ENCODE data around the gene USP22.

The USP22 gene

GRCh38 chr17:21046216-21046615, 3.4 kb upstream of the USP22 start:
- DNase-seq = no peak

- no peak for DNase-seq
Measured at GRCh38 chr17:21044971-21045370, 2.2 kb upstream of the USP22 start.

GRCh38 chr17:21043296-21044232, 753 bp upstream of the USP22 start:
- DNase-seq = peak; percentile 97

- peak; percentile 55 for DNase-seq
Measured at GRCh38 chr17:21041741-21042457, 912 bp downstream of the USP22 start.

- DNase-seq = peak; percentile 24
Measured at GRCh38 chr17:21039839-21040575, 2.8 kb downstream of the USP22 start.

GRCh38 chr17:21037117-21037803, 5.6 kb downstream of the USP22 start:
- no peak for DNase-seq

GRCh38 chr17:21036361-21036881, 6.4 kb downstream of the USP22 start:
- DNase-seq = no peak

- no peak for DNase-seq
Measured at GRCh38 chr17:21035406-21035805, 7.4 kb downstream of the USP22 start.

GRCh38 chr17:21034340-21035235, 8.2 kb downstream of the USP22 start:
- peak; percentile 65 for DNase-seq

GRCh38 chr17:21033350-21033749, 9.5 kb downstream of the USP22 start:
- DNase-seq = no peak

- DNase-seq = no peak
Measured at GRCh38 chr17:21031756-21032396, 10.9 kb downstream of the USP22 start.

- no peak for DNase-seq
Measured at GRCh38 chr17:21030375-21030774, 12.4 kb downstream of the USP22 start.

- DNase-seq = no peak
Measured at GRCh38 chr17:21029515-21029914, 13.3 kb downstream of the USP22 start.

GRCh38 chr17:21029036-21029435, 13.8 kb downstream of the USP22 start:
- DNase-seq = no peak

- no peak for DNase-seq
Measured at GRCh38 chr17:21028192-21028591, 14.6 kb downstream of the USP22 start.

GRCh38 chr17:21027031-21027430, 15.8 kb downstream of the USP22 start:
- no peak for DNase-seq

- no peak for DNase-seq
Measured at GRCh38 chr17:21025451-21025850, 17.4 kb downstream of the USP22 start.

- DNase-seq = no peak
Measured at GRCh38 chr17:21024024-21024423, 18.8 kb downstream of the USP22 start.

GRCh38 chr17:21021208-21021803, 21.5 kb downstream of the USP22 start:
- DNase-seq = no peak

GRCh38 chr17:21020622-21021021, 22.2 kb downstream of the USP22 start:
- no peak for DNase-seq
